ENCODE results near the gene CTSD. TPM values are rescaled to one million over a fixed set of nuclear protein-coding genes. Genes with fewer than 3 reads are reported as not detected.

The CTSD gene
- total RNA-seq, 5 donors from 2014 or later (not counting 1 experiment from before 2014, with no cell fraction given) = 91.9 to 187 (median 163) TPM

GRCh38 chr11:1753929-1754305 lies 9.8 kb downstream of the CTSD start:
- peaks cover 49 to 94% of the 10 kb centered on the region in 2 experiments for H3K4me1 ChIP-seq (ENCODE audit: control insufficient read depth in 1 of 2, extremely low read depth in 1 of 2, insufficient read depth in 2 of 2, low read length in 2 of 2)
- ATAC-seq (replicated peaks in 1 of 4) = no peak
- no peaks in the 10 kb centered on the region for H3K9me3 ChIP-seq
- Mint-ChIP-seq H3K9me3 (no peaks in the 10 kb centered on the region), H3K4me1 (peaks cover 61 to 64% (median 63%) of the 10 kb centered on the region in 3 donors), H3K36me3 (peaks cover 16% of the 10 kb centered on the region), H3K27ac (no peak overlapping the region), H3K27me3 (peaks cover 13% of the 10 kb centered on the region in 2 donors), H3K4me3 (no peak overlapping the region)
- WGBS (ENCODE audit: insufficient coverage) = 91% methylated on average over 5 of the region's 14 CpGs
- CTCF ChIA-PET = no interaction called here
- DNase-seq = no peak
- no peak overlapping the region for H3K27ac ChIP-seq (ENCODE audit: low read length)
- POLR2A ChIA-PET = no interaction called here
- no peak overlapping the region for H3K4me3 ChIP-seq (ENCODE audit: control insufficient read depth in 1 of 2, extremely low read depth in 1 of 2, low read length in 1 of 2)
- peaks cover 0 to 43% of the 10 kb centered on the region in 2 experiments for H3K27me3 ChIP-seq (replicated peaks in 1 of 2; ENCODE audit: control insufficient read depth in 2 of 2, extremely low read depth in 1 of 2, insufficient read depth in 2 of 2, low read length in 1 of 2)
- H3K36me3 ChIP-seq (ENCODE audit: control insufficient read depth in 2 of 2, extremely low read depth in 1 of 2, insufficient read depth in 1 of 2, low read length in 1 of 2) = peaks cover 8 to 35% of the 10 kb centered on the region in 2 donors

GRCh38 chr11:1753229-1753928 lies 10.3 kb downstream of the CTSD start:
- Mint-ChIP-seq H3K27me3 (peaks cover 13% of the 10 kb centered on the region in 2 donors), H3K4me3 (peak overlapping the region in 1 of 3 donors; percentile 23), H3K4me1 (peaks cover 55 to 60% (median 59%) of the 10 kb centered on the region in 3 donors), H3K36me3 (peaks cover 16% of the 10 kb centered on the region), H3K27ac (no peak overlapping the region), H3K9me3 (no peaks in the 10 kb centered on the region)
- peaks cover 0 to 45% of the 10 kb centered on the region in 2 experiments for H3K27me3 ChIP-seq (replicated peaks in 1 of 2; ENCODE audit: control insufficient read depth in 2 of 2, extremely low read depth in 1 of 2, insufficient read depth in 2 of 2, low read length in 1 of 2)
- H3K27ac ChIP-seq (ENCODE audit: low read length) = no peak overlapping the region
- no peak overlapping the region for H3K4me3 ChIP-seq (ENCODE audit: control insufficient read depth in 1 of 2, extremely low read depth in 1 of 2, low read length in 1 of 2)
- WGBS (ENCODE audit: insufficient coverage) = 77% methylated on average over 17 of the region's 38 CpGs
- DNase-seq (no peak), ATAC-seq (replicated peaks in 1 of 4) (no peak)
- ChIA-PET CTCF (no interaction called here), POLR2A (no interaction called here)
- peaks cover 8 to 35% of the 10 kb centered on the region in 2 donors for H3K36me3 ChIP-seq (ENCODE audit: control insufficient read depth in 2 of 2, extremely low read depth in 1 of 2, insufficient read depth in 1 of 2, low read length in 1 of 2)
- no peaks in the 10 kb centered on the region for H3K9me3 ChIP-seq
- peaks cover 45 to 92% of the 10 kb centered on the region in 2 experiments for H3K4me1 ChIP-seq (ENCODE audit: control insufficient read depth in 1 of 2, extremely low read depth in 1 of 2, insufficient read depth in 2 of 2, low read length in 2 of 2)

GRCh38 chr11:1752907-1753228 lies 10.9 kb downstream of the CTSD start:
- peaks cover 8 to 35% of the 10 kb centered on the region in 2 donors for H3K36me3 ChIP-seq (ENCODE audit: control insufficient read depth in 2 of 2, extremely low read depth in 1 of 2, insufficient read depth in 1 of 2, low read length in 1 of 2)
- peaks cover 53 to 57% (median 53%) of the 10 kb centered on the region in 3 donors for H3K4me1 Mint-ChIP-seq

GRCh38 chr11:1751999-1752906 lies 11.5 kb downstream of the CTSD start:
- peaks cover 47 to 51% (median 47%) of the 10 kb centered on the region in 3 donors for H3K4me1 Mint-ChIP-seq
- POLR2A ChIA-PET = no interaction called here

More at GRCh38 chr11:1752907-1753228, 10.9 kb downstream of the CTSD start:
- CTCF ChIA-PET = no interaction called here
- Mint-ChIP-seq H3K27me3 (peaks cover 13% of the 10 kb centered on the region in 2 donors), H3K4me3 (peak overlapping the region in 1 of 3 donors; percentile 23), H3K9me3 (no peaks in the 10 kb centered on the region), H3K36me3 (peaks cover 16% of the 10 kb centered on the region), H3K27ac (no peak overlapping the region)
- no peak overlapping the region for H3K4me3 ChIP-seq (ENCODE audit: control insufficient read depth in 1 of 2, extremely low read depth in 1 of 2, low read length in 1 of 2)
- 100% methylated on average over 7 of the region's 10 CpGs for WGBS (ENCODE audit: insufficient coverage)
- H3K27me3 ChIP-seq (replicated peaks in 1 of 2; ENCODE audit: control insufficient read depth in 2 of 2, extremely low read depth in 1 of 2, insufficient read depth in 2 of 2, low read length in 1 of 2) = peaks cover 0 to 45% of the 10 kb centered on the region in 2 experiments
- no peak for DNase-seq
- no peak overlapping the region for H3K27ac ChIP-seq (ENCODE audit: low read length)
- POLR2A ChIA-PET = no interaction called here
- H3K4me1 ChIP-seq (ENCODE audit: control insufficient read depth in 1 of 2, extremely low read depth in 1 of 2, insufficient read depth in 2 of 2, low read length in 2 of 2) = peaks cover 41 to 87% of the 10 kb centered on the region in 2 experiments
- no peak for ATAC-seq (replicated peaks in 1 of 4)
- H3K9me3 ChIP-seq = no peaks in the 10 kb centered on the region

GRCh38 chr11:1751531-1751921 lies 12.2 kb downstream of the CTSD start:
- H3K27ac ChIP-seq (ENCODE audit: low read length) = no peak overlapping the region
- Mint-ChIP-seq H3K9me3 (no peaks in the 10 kb centered on the region), H3K4me3 (no peak overlapping the region), H3K27ac (no peak overlapping the region), H3K36me3 (peaks cover 16% of the 10 kb centered on the region), H3K4me1 (peaks cover 39 to 45% (median 40%) of the 10 kb centered on the region in 3 donors), H3K27me3 (peaks cover 13% of the 10 kb centered on the region in 2 donors)
- H3K27me3 ChIP-seq (replicated peaks in 1 of 2; ENCODE audit: control insufficient read depth in 2 of 2, extremely low read depth in 1 of 2, insufficient read depth in 2 of 2, low read length in 1 of 2) = peaks cover 0 to 45% of the 10 kb centered on the region in 2 experiments
- peaks cover 28 to 73% of the 10 kb centered on the region in 2 experiments for H3K4me1 ChIP-seq (ENCODE audit: control insufficient read depth in 1 of 2, extremely low read depth in 1 of 2, insufficient read depth in 2 of 2, low read length in 2 of 2)
- 94% methylated on average over 5 of the region's 5 CpGs for WGBS (ENCODE audit: insufficient coverage)
- ChIA-PET CTCF (no interaction called here), POLR2A (no interaction called here)
- H3K9me3 ChIP-seq = no peaks in the 10 kb centered on the region
- H3K4me3 ChIP-seq (ENCODE audit: control insufficient read depth in 1 of 2, extremely low read depth in 1 of 2, low read length in 1 of 2) = no peak overlapping the region
- no peak for ATAC-seq (replicated peaks in 1 of 4)
- no peak for DNase-seq
- H3K36me3 ChIP-seq (ENCODE audit: control insufficient read depth in 2 of 2, extremely low read depth in 1 of 2, insufficient read depth in 1 of 2, low read length in 1 of 2) = peaks cover 8 to 35% of the 10 kb centered on the region in 2 donors

More at GRCh38 chr11:1751999-1752906, 11.5 kb downstream of the CTSD start:
- Histone ChIP-seq H3K36me3 (ENCODE audit: control insufficient read depth in 2 of 2, extremely low read depth in 1 of 2, insufficient read depth in 1 of 2, low read length in 1 of 2) (peaks cover 8 to 35% of the 10 kb centered on the region in 2 donors), H3K9me3 (no peaks in the 10 kb centered on the region), H3K4me3 (ENCODE audit: control insufficient read depth in 1 of 2, extremely low read depth in 1 of 2, low read length in 1 of 2) (no peak overlapping the region), H3K4me1 (ENCODE audit: control insufficient read depth in 1 of 2, extremely low read depth in 1 of 2, insufficient read depth in 2 of 2, low read length in 2 of 2) (peaks cover 35 to 81% of the 10 kb centered on the region in 2 experiments), H3K27me3 (replicated peaks in 1 of 2; ENCODE audit: control insufficient read depth in 2 of 2, extremely low read depth in 1 of 2, insufficient read depth in 2 of 2, low read length in 1 of 2) (peaks cover 0 to 45% of the 10 kb centered on the region in 2 experiments), H3K27ac (ENCODE audit: low read length) (no peak overlapping the region)
- no peak overlapping the region for H3K4me3 Mint-ChIP-seq
- H3K36me3 Mint-ChIP-seq = peaks cover 16% of the 10 kb centered on the region
- CTCF ChIA-PET = no interaction called here
- DNase-seq (peak in 1 of 35 experiments; percentile 28), ATAC-seq (replicated peaks in 1 of 4) (no peak)
- WGBS (ENCODE audit: insufficient coverage) = 90% methylated on average over 21 of the region's 24 CpGs
- peaks cover 13% of the 10 kb centered on the region in 2 donors for H3K27me3 Mint-ChIP-seq
- H3K27ac Mint-ChIP-seq = no peak overlapping the region
- H3K9me3 Mint-ChIP-seq = no peaks in the 10 kb centered on the region

GRCh38 chr11:1750840-1751530 lies 12.7 kb downstream of the CTSD start:
- Mint-ChIP-seq H3K4me3 (peak overlapping the region in 1 of 3 donors; percentile 78), H3K36me3 (peaks cover 16% of the 10 kb centered on the region), H3K27me3 (peaks cover 13% of the 10 kb centered on the region in 2 donors), H3K9me3 (no peaks in the 10 kb centered on the region), H3K4me1 (peaks cover 35 to 39% (median 38%) of the 10 kb centered on the region in 3 donors), H3K27ac (no peak overlapping the region)
- ChIA-PET POLR2A (no interaction called here), CTCF (no interaction called here)
- peaks cover 8 to 32% of the 10 kb centered on the region in 2 donors for H3K36me3 ChIP-seq (ENCODE audit: control insufficient read depth in 2 of 2, extremely low read depth in 1 of 2, insufficient read depth in 1 of 2, low read length in 1 of 2)
- no peak overlapping the region for H3K27ac ChIP-seq (ENCODE audit: low read length)
- H3K4me1 ChIP-seq (ENCODE audit: control insufficient read depth in 1 of 2, extremely low read depth in 1 of 2, insufficient read depth in 2 of 2, low read length in 2 of 2) = peaks cover 22 to 68% of the 10 kb centered on the region in 2 experiments
- H3K4me3 ChIP-seq (ENCODE audit: control insufficient read depth in 1 of 2, extremely low read depth in 1 of 2, low read length in 1 of 2) = no peak overlapping the region
- no peaks in the 10 kb centered on the region for H3K9me3 ChIP-seq
- peaks cover 0 to 45% of the 10 kb centered on the region in 2 experiments for H3K27me3 ChIP-seq (replicated peaks in 1 of 2; ENCODE audit: control insufficient read depth in 2 of 2, extremely low read depth in 1 of 2, insufficient read depth in 2 of 2, low read length in 1 of 2)
- WGBS (ENCODE audit: insufficient coverage) = 68% methylated on average over 13 of the region's 14 CpGs
- ATAC-seq (replicated peaks in 1 of 4) = no peak
- no peak for DNase-seq
